ENCODE data around the gene ABHD16A.

ABHD16A gene

GRCh38 chr6:31730631-31731086, 27.5 kb upstream of the ABHD16A start:
- DNase-seq (ENCODE audit: low read depth in 2 of 2) = no peak

GRCh38 chr6:31729979-31730630, 27.0 kb upstream of the ABHD16A start:
- peak; percentile 39 to 53 for DNase-seq (ENCODE audit: low read depth in 2 of 2)

- peak; percentile 63 to 65 for DNase-seq (ENCODE audit: low read depth in 2 of 2)
Observed at GRCh38 chr6:31729515-31729978, 26.4 kb upstream of the ABHD16A start.

GRCh38 chr6:31728767-31729514, 25.8 kb upstream of the ABHD16A start, which contains the start of gene DDAH2:
TSS of gene DDAH2 (minus strand) at chr6:31729299. CDS start at chr6:31729161, 138 bp downstream.
- DNase-seq (ENCODE audit: low read depth in 2 of 2) = no peak

GRCh38 chr6:31727717-31728671, 24.9 kb upstream of the ABHD16A start:
- DNase-seq (ENCODE audit: low read depth in 2 of 2) = no peak

GRCh38 chr6:31727034-31727716, 24.1 kb upstream of the ABHD16A start:
- no peak for DNase-seq (ENCODE audit: low read depth in 2 of 2)

GRCh38 chr6:31725502-31726350, 22.6 kb upstream of the ABHD16A start:
- DNase-seq (ENCODE audit: low read depth in 2 of 2) = no peak

GRCh38 chr6:31723980-31724691, 21.0 kb upstream of the ABHD16A start:
- no peak for DNase-seq (ENCODE audit: low read depth in 2 of 2)

GRCh38 chr6:31723245-31723979, 20.3 kb upstream of the ABHD16A start, which contains the start of gene MPIG6B:
TSS of gene MPIG6B (plus strand) at chr6:31723373. CDS start at chr6:31723384, 11 bp downstream.
- no peak for DNase-seq (ENCODE audit: low read depth in 2 of 2)

GRCh38 chr6:31722173-31722572, 19.0 kb upstream of the ABHD16A start:
- no peak for DNase-seq (ENCODE audit: low read depth in 2 of 2)

- DNase-seq (ENCODE audit: low read depth in 2 of 2) = no peak
Observed at GRCh38 chr6:31721351-31722020, 18.4 kb upstream of the ABHD16A start, which contains the start of gene LY6G6C. TSS of gene LY6G6C (minus strand) at chr6:31721746. CDS start at chr6:31721679, 67 bp downstream.

GRCh38 chr6:31720196-31720770, 17.2 kb upstream of the ABHD16A start:
- no peak for DNase-seq (ENCODE audit: low read depth in 2 of 2)

GRCh38 chr6:31719001-31719400, 15.9 kb upstream of the ABHD16A start:
- DNase-seq (ENCODE audit: low read depth in 2 of 2) = no peak

GRCh38 chr6:31718265-31718664, 15.1 kb upstream of the ABHD16A start:
- DNase-seq (ENCODE audit: low read depth in 2 of 2) = no peak

GRCh38 chr6:31717499-31718222, 14.5 kb upstream of the ABHD16A start:
- no peak for DNase-seq (ENCODE audit: low read depth in 2 of 2)

- no peak for DNase-seq (ENCODE audit: low read depth in 2 of 2)
Observed at GRCh38 chr6:31715022-31715958, 12.2 kb upstream of the ABHD16A start, which contains the start of gene LY6G6D. TSS of gene LY6G6D (plus strand) at chr6:31715348. CDS start at chr6:31715356, 8 bp downstream.
